ENCODE measurements around the gene NFIX. TPM values are rescaled to one million over a fixed set of nuclear protein-coding genes. Genes with fewer than 3 reads are reported as not detected.

NFIX gene
- total RNA-seq (ENCODE audit: low replicate concordance): 42.4 and 45.6 TPM in 2 replicates

DNA sequence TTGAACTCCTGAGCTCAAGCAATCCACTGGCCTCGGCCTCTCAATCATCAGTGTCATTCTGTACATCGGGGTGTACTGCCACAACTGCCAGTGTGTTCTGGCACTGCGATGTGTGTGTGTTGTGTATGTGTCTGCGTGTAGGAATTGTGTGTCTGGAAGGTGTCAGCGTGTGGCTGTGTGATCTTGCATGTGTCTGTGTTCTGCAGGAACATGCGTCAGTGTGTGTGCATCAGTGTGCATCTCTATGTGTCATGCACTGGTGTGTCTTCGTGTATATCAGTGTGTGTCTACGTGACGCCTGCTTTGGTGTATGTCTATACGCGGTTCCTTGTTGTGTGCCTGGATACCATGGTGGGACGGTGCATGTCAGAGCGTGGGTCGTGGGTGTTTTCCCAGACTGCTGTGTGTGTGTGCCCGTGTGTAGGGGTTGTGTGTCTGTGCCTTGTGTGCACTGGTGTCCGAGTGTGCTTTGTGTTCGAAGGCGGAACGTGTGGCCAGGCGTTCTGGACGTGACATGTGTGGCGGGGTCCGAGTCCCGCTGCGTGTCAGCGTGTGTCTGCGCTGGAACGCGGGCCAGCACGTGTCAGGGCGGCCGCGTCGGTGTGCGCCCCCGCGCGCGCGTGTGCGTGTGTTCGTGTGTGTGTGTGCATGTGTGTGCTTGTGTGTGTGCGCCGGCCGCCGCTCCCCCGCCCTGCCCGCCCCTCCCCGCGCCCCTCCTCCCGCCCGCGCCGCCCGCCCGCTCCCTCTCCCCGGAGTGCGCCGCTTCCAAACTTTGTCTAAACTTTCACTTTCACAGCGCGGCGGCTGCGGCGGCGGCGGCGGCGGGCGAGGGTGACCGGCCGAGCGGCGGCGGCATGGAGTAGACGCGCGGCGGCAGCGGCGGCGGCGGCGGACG lies at the start of gene NFIX:
Gene NFIX (plus strand): TSS at position 775 of the 895 bp plus-strand sequence. CDS start 363 bp downstream, outside the sequence.

GRCh38 chr19:12945479-12946091 lies 49.7 kb upstream of the NFIX start, which contains the start of gene RAD23A:
Gene RAD23A, plus strand, starts transcription at chr19:12945862. Its CDS starts 87 bp downstream, at chr19:12945949.

GRCh38 chr19:12956446-12957388 lies 38.6 kb upstream of the NFIX start, which contains the start of gene GADD45GIP1:
Gene GADD45GIP1, minus strand, starts transcription at chr19:12957223. Its CDS starts 11 bp downstream, at chr19:12957212.

GRCh38 chr19:12969292-12969988 lies 25.8 kb upstream of the NFIX start, which contains the start of gene DAND5:
Gene DAND5, plus strand, starts transcription at chr19:12969576. Its CDS starts 85 bp downstream, at chr19:12969661.

GRCh38 chr19:13102666-13103580 lies 107.6 kb downstream of the NFIX start, which contains the start of gene LYL1:
Gene LYL1, minus strand, starts transcription at chr19:13102858. Its CDS starts 1,687 bp downstream, at chr19:13101171.

DNA sequence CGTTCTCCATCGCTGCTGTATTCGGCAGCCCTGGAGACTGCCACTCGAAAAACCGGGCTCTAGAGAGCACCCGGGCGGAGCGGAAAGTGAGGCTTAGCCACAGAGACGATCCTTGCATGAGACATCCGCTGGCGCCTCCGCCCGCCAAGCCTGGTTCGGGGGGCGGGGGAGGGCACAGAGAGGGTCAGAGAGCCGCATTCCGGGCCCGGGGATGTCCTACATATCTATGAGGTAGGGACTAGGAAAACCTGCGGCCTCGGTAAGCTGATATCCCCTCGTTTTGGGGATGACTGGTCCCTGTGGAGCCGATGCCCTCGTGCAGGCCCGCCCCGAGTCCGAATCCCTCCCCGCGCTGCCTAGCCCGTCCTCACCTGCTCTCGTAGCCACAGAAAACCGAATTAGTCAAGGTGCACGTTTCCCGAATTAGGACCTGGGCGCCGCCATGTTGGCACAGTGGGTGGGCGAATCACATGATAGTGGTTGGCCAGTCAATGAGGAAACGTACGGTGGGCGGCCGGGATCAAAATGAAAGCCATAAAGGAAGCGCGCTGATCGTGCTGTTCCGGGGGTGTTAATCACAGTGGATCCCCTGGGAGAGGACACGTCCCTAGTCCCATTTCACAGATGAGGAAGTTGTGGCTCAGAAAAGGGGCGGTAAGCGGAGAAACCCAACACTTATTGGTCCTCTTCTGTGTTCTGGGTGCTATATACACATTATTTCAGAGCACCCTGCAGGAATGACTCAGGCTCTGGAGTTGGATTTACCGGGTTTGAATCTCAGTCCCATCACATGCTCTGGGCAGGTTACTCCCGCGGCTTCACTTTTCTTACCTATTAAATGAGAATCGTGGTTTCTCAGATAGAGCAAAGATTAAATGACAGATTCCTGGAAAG lies 121.3 kb downstream of the NFIX start, which contains the start of gene TRMT1:
Gene TRMT1 (minus strand): TSS at position 459 of the 894 bp plus-strand sequence. CDS start 341 bp downstream, at position 118.

GRCh38 chr19:13117772-13118423 lies 122.6 kb downstream of the NFIX start, which contains the start of gene NACC1:
Gene NACC1, plus strand, starts transcription at chr19:13118264. Its CDS starts 16,944 bp downstream, at chr19:13135208.

Other genes starting within 250 kb of the NFIX start
- gene BEST2, start 243.7 kb upstream of the NFIX start, total RNA-seq (ENCODE audit: low replicate concordance): not detected in 2 replicates
- 15.7 and 18.7 TPM in 2 replicates for gene HOOK2, start 219.9 kb upstream of the NFIX start, total RNA-seq (ENCODE audit: low replicate concordance)
- 33.2 and 138 TPM in 2 replicates for gene JUNB, start 204.0 kb upstream of the NFIX start, total RNA-seq (ENCODE audit: low replicate concordance)
- 169 and 248 TPM in 2 replicates for gene PRDX2, start 193.7 kb upstream of the NFIX start, total RNA-seq (ENCODE audit: low replicate concordance)
- 0.30 TPM in 1 of 2 replicates, not detected in the other for gene THSD8, start 193.4 kb upstream of the NFIX start, total RNA-seq (ENCODE audit: low replicate concordance)
- gene RNASEH2A, start 188.9 kb upstream of the NFIX start, total RNA-seq (ENCODE audit: low replicate concordance): 9.7 and 15.9 TPM in 2 replicates
- not detected in 2 replicates for gene RTBDN, start 160.9 kb upstream of the NFIX start, total RNA-seq (ENCODE audit: low replicate concordance)
- gene MAST1, start 157.0 kb upstream of the NFIX start, total RNA-seq (ENCODE audit: low replicate concordance): 0.35 TPM in 1 of 2 replicates, not detected in the other
- gene DNASE2, start 114.0 kb upstream of the NFIX start, total RNA-seq (ENCODE audit: low replicate concordance): 25.7 and 31.3 TPM in 2 replicates
- gene KLF1, start 108.3 kb upstream of the NFIX start, total RNA-seq (ENCODE audit: low replicate concordance): 0.12 TPM in 1 of 2 replicates, not detected in the other
- gene GCDH, start 104.3 kb upstream of the NFIX start, total RNA-seq (ENCODE audit: low replicate concordance): 13.3 and 19.8 TPM in 2 replicates
- 0.08 TPM in 1 of 2 replicates, not detected in the other for gene SYCE2, start 76.2 kb upstream of the NFIX start, total RNA-seq (ENCODE audit: low replicate concordance)
- 38.4 and 44.9 TPM in 2 replicates for gene FARSA, start 61.8 kb upstream of the NFIX start, total RNA-seq (ENCODE audit: low replicate concordance)
- 1,958 and 2,935 TPM in 2 replicates for gene CALR, start 56.9 kb upstream of the NFIX start, total RNA-seq (ENCODE audit: low replicate concordance)
- gene RAD23A, start 49.6 kb upstream of the NFIX start, total RNA-seq (ENCODE audit: low replicate concordance): 53.6 and 59.7 TPM in 2 replicates
- 21.4 and 38.0 TPM in 2 replicates for gene GADD45GIP1, start 38.3 kb upstream of the NFIX start, total RNA-seq (ENCODE audit: low replicate concordance)
- gene DAND5, start 25.9 kb upstream of the NFIX start, total RNA-seq (ENCODE audit: low replicate concordance): 0.08 TPM in 1 of 2 replicates, not detected in the other
- 8.6 TPM in 1 of 2 replicates, not detected in the other for gene LYL1, start 107.4 kb downstream of the NFIX start, total RNA-seq (ENCODE audit: low replicate concordance)
- 26.3 and 41.8 TPM in 2 replicates for gene TRMT1, start 121.3 kb downstream of the NFIX start, total RNA-seq (ENCODE audit: low replicate concordance)
- 31.9 and 47.0 TPM in 2 replicates for gene NACC1, start 122.8 kb downstream of the NFIX start, total RNA-seq (ENCODE audit: low replicate concordance)
- 88.3 and 90.8 TPM in 2 replicates for gene STX10, start 154.9 kb downstream of the NFIX start, total RNA-seq (ENCODE audit: low replicate concordance)
- gene IER2, start 154.9 kb downstream of the NFIX start, total RNA-seq (ENCODE audit: low replicate concordance): 7.1 and 20.1 TPM in 2 replicates